Spleen (tissue), 11 donors: ENCODE results near the gene NPEPL1. TPM values are rescaled to one million over a fixed set of nuclear protein-coding genes. Genes with fewer than 3 reads are reported as not detected.
A peak's percentile ranks its signal among the peaks of the same experiment; 100 is the strongest.

Source experiments
- DNase-seq: peaks from one replicate; pipeline ENCODE4 v3.0.0-alpha.2; 2020
- H3K27ac ChIP-seq, 8 donors: fragments of 200-600 bp; sonication (generic) in 7 of 8; 1 replicate in 4 of 8; 2 replicates in 4 of 8; pipeline versions ENCODE4 v1.5.0 to v1.8.0; 2016 to 2021; ENCODE audit warnings: inconsistent platforms in 4 of 8, mild to moderate bottlenecking in 4 of 8, moderate library complexity in 1 of 8
- H3K27me3 ChIP-seq, 7 donors: fragments of 200-600 bp; sonication (generic) in 6 of 7; replicated peaks in 1 of 7; 1 replicate in 4 of 7; 2 replicates in 3 of 7; pipeline versions ENCODE4 v1.5.0 to v1.8.0; 2016 to 2021; ENCODE audit warnings: inconsistent platforms in 3 of 7, mild to moderate bottlenecking in 1 of 7
- H3K36me3 ChIP-seq, 6 donors: fragments of 200-600 bp; sonication (generic) in 5 of 6; 1 replicate in 4 of 6; 2 replicates in 2 of 6; pipeline versions ENCODE4 v1.5.0 to v1.8.0; 2016 to 2021; ENCODE audit warnings: inconsistent platforms in 2 of 6
- H3K4me1 ChIP-seq, 6 donors: fragments of 200-600 bp; sonication (generic) in 5 of 6; 1 replicate in 3 of 6; 2 replicates in 3 of 6; pipeline versions ENCODE4 v1.5.0 to v1.8.0; 2016 to 2021; ENCODE audit warnings: inconsistent platforms in 3 of 6
- H3K4me3 ChIP-seq, 8 donors: fragments of 200-600 bp; sonication (generic) in 7 of 8; 1 replicate in 4 of 8; 2 replicates in 4 of 8; pipeline versions ENCODE4 v1.5.0 to v1.8.0; 2016 to 2021; ENCODE audit warnings: inconsistent platforms in 4 of 8, mild to moderate bottlenecking in 4 of 8, moderate library complexity in 2 of 8
- H3K9me3 ChIP-seq, 8 donors: fragments of 200-600 bp; sonication (generic) in 7 of 8; 1 replicate in 4 of 8; 2 replicates in 4 of 8; pipeline versions ENCODE4 v1.5.0 to v1.8.0; 2016 to 2021; ENCODE audit warnings: inconsistent platforms in 4 of 8
- CTCF ChIP-seq, 11 experiments: fragments of 200-600 bp in 7 of 11; fragments of 450-650 bp in 4 of 11; sonication (generic) in 4 of 11; IDR thresholded peaks in 8 of 11; conservative IDR thresholded peaks in 3 of 11; 1 replicate in 7 of 11; 2 replicates in 4 of 11; pipeline versions ENCODE4 v1.4.0 to v1.8.0; 2016 to 2021; ENCODE audit warnings: antibody characterized with exemption in 11 of 11, inconsistent platforms in 4 of 11, mild to moderate bottlenecking in 1 of 11
- POLR2A ChIP-seq, 3 donors: fragments of 450-650 bp; IDR thresholded peaks; one replicate each; pipeline ENCODE4 v1.5.1; 2017; ENCODE audit warnings: antibody characterized with exemption in 3 of 3, mild to moderate bottlenecking in 1 of 3
- POLR2AphosphoS5 ChIP-seq, 3 donors: sonication (generic); formaldehyde crosslinking; IDR thresholded peaks; one replicate each; pipeline ENCODE4 v1.5.1; 2017; ENCODE audit warnings: antibody characterized with exemption in 3 of 3
- WGBS, 5 donors: extraction: QIAGEN DNeasy Blood & Tissue Kit in 3 of 5; methylation state at CpG; one replicate each; pipeline versions ENCODE4 v1.1.5 to v1.1.7; 2013 to 2018; 5-methylcytosine and 5-hydroxymethylcytosine counted together
- intact Hi-C: fragments of 100-400 bp; cut with DNase I; formaldehyde crosslinking; loops from one replicate; pipeline ENCODE4 v1.15.0; 2023; ENCODE audit warnings: low total_unique reads
- polyA plus RNA-seq, 3 donors: library from polyadenylated mRNA; stranded (reverse); fragments of 200-250 nt; gene quantifications; one replicate each; pipeline ENCODE4 v1.2.1, GENCODE V29; 2013
- total RNA-seq, 7 donors: library from RNA; depleted of rRNA in 3 of 7; stranded (reverse); fragments of >200 nt in 3 of 7; fragmentation: NEBNext Ultra II Directional in 4 of 7; extraction: Animal tissue kit (Norgen Biotek cat#: 25700) in 4 of 7; gene quantifications; one replicate each; pipeline versions ENCODE4 v1.1.0 to v1.2.1, GENCODE V29; 2016 to 2021
- donor health status: healthy with polysubstance abuse.
- donor health status: DM: no; HTN: no; CAD: no; lungs with moderate emphysema.
- donor health status: DM: no; HTN: no; CAD: no.
- donor health status: Bipolar disorder and iron deficiency.
- donor health status: healthy.
- donor health status: DM: no; HTN: no; CAD: no.
- donor health status: DM: yes; HTN: yes; CAD: no.

Gene NPEPL1
- total and polyA plus RNA-seq, 10 donors: 19.3 to 61.7 (median 56.2) TPM

- Histone ChIP-seq H3K27ac (peak overlapping the region; percentile 35 to 98 (median 81)), H3K4me1 (peaks cover 7 to 55% (median 38%) of the 10 kb centered on the region in 6 donors), H3K9me3 (no peaks in the 10 kb centered on the region), H3K4me3 (peak overlapping the region; percentile 31 to 73 (median 42)), H3K27me3 (no peaks in the 10 kb centered on the region), H3K36me3 (peaks cover 0 to 39% (median 24%) of the 10 kb centered on the region in 6 donors)
- intact Hi-C loops: no loop called here
- peak in 2 of 3 donors; percentile 16 to 71 for TF ChIP-seq POLR2AphosphoS5 (IDR thresholded peaks at IDR 0.05)
- peak in 1 of 11 experiments; percentile 9 for TF ChIP-seq CTCF (IDR thresholded peaks at IDR 0.05 in 8 of 11, conservative IDR thresholded peaks at IDR 0.05 in 3 of 11)
- no peak for TF ChIP-seq POLR2A (IDR thresholded peaks at IDR 0.05)
- DNase-seq: peak; percentile 90
- WGBS, 5 donors: 46 to 87% (median 56%) methylated on average over 19 to 51 of the region's 51 CpGs
These were observed 816 bp downstream of the NPEPL1 start for GRCh38 chr20:58693226-58694006.

GRCh38 chr20:58694241-58695083 lies 1.9 kb downstream of the NPEPL1 start:
- Histone ChIP-seq H3K4me3 (peak overlapping the region in 1 of 8 donors; percentile 73), H3K4me1 (peaks cover 7 to 46% (median 33%) of the 10 kb centered on the region in 6 donors), H3K9me3 (no peaks in the 10 kb centered on the region), H3K36me3 (peaks cover 0 to 50% (median 35%) of the 10 kb centered on the region in 6 donors), H3K27me3 (no peaks in the 10 kb centered on the region), H3K27ac (no peak overlapping the region)
- intact Hi-C loops: no loop called here
- 91 to 97% (median 96%) methylated on average over 23 to 33 of the region's 33 CpGs for WGBS, 5 donors
- no peak for TF ChIP-seq CTCF (IDR thresholded peaks at IDR 0.05 in 8 of 11, conservative IDR thresholded peaks at IDR 0.05 in 3 of 11)
- peak in 1 of 3 donors; percentile 5 for TF ChIP-seq POLR2AphosphoS5 (IDR thresholded peaks at IDR 0.05)
- no peak for DNase-seq

GRCh38 chr20:58695084-58695722 lies 2.6 kb downstream of the NPEPL1 start:
- Histone ChIP-seq H3K4me1 (peaks cover 7 to 41% (median 32%) of the 10 kb centered on the region in 6 donors), H3K9me3 (no peaks in the 10 kb centered on the region), H3K4me3 (no peak overlapping the region), H3K27me3 (no peaks in the 10 kb centered on the region), H3K27ac (no peak overlapping the region), H3K36me3 (peaks cover 0 to 57% (median 42%) of the 10 kb centered on the region in 6 donors)
- no peak for DNase-seq
- intact Hi-C loops: no loop called here
- 89 to 96% (median 95%) methylated on average over 9 of the region's 9 CpGs for WGBS, 5 donors
- no peak for TF ChIP-seq CTCF (IDR thresholded peaks at IDR 0.05 in 8 of 11, conservative IDR thresholded peaks at IDR 0.05 in 3 of 11)
- TF ChIP-seq POLR2A (IDR thresholded peaks at IDR 0.05): no peak
- TF ChIP-seq POLR2AphosphoS5 (IDR thresholded peaks at IDR 0.05): no peak
